Mesenchymal stem cell (in vitro differentiated cells and primary cell): ENCODE data around the gene IFNA1.
A peak's percentile ranks its signal among the peaks of the same experiment; 100 is the strongest.

Source experiments
- DNase-seq: peaks from one replicate; pipeline ENCODE4 v3.0.0-alpha.2; 2013
- H2AFZ ChIP-seq: one replicate; pipeline ENCODE4 v1.6.1; 2013; ENCODE audit warnings: low read depth, mild to moderate bottlenecking, control low read depth, inconsistent platforms, low read length, moderate library complexity
- H2AK5ac ChIP-seq: 2 replicates; pipeline ENCODE4 v1.6.1; 2013; ENCODE audit warnings: low read length, moderate library complexity, mild to moderate bottlenecking, inconsistent platforms; ENCODE audit not compliant: severe bottlenecking
- H2BK120ac ChIP-seq: one replicate; pipeline ENCODE4 v1.6.1; 2013; ENCODE audit warnings: low read depth, mild to moderate bottlenecking, inconsistent platforms, low read length, moderate library complexity
- H2BK12ac ChIP-seq, 2 experiments: one replicate each; pipeline ENCODE4 v1.6.1; 2013; ENCODE audit warnings: inconsistent platforms in 2 of 2, low read length in 2 of 2, mild to moderate bottlenecking in 2 of 2, moderate library complexity in 2 of 2, control low read depth in 1 of 2
- H2BK15ac ChIP-seq: one replicate; pipeline ENCODE4 v1.6.1; 2013; ENCODE audit warnings: mild to moderate bottlenecking, low read depth, inconsistent platforms; ENCODE audit not compliant: poor library complexity, severe bottlenecking
- H2BK5ac ChIP-seq: 2 replicates; pipeline ENCODE4 v1.6.1; 2013; ENCODE audit warnings: low read depth, mild to moderate bottlenecking, low read length, control low read depth, inconsistent platforms; ENCODE audit not compliant: poor library complexity, severe bottlenecking
- H3K14ac ChIP-seq, 2 experiments: one replicate each; pipeline ENCODE4 v1.6.1; 2013; ENCODE audit warnings: inconsistent platforms in 2 of 2, low read length in 2 of 2, control low read depth in 1 of 2, mild to moderate bottlenecking in 1 of 2, moderate library complexity in 1 of 2
- H3K18ac ChIP-seq, 2 experiments: one replicate each; pipeline ENCODE4 v1.6.1; 2013; ENCODE audit warnings: inconsistent platforms in 2 of 2, low read length in 2 of 2, control low read depth in 1 of 2, low read depth in 1 of 2, mild to moderate bottlenecking in 1 of 2
- H3K23ac ChIP-seq, 2 experiments: one replicate each; pipeline ENCODE4 v1.6.1; 2013; ENCODE audit warnings: inconsistent platforms in 2 of 2, low read length in 2 of 2, mild to moderate bottlenecking in 2 of 2, moderate library complexity in 2 of 2, control low read depth in 1 of 2
- H3K27ac ChIP-seq: 2 replicates; pipeline ENCODE4 v1.5.1; 2013; ENCODE audit warnings: mild to moderate bottlenecking, moderate library complexity, low read length, control low read depth, inconsistent platforms; ENCODE audit not compliant: poor library complexity, severe bottlenecking
- H3K27me3 ChIP-seq, 2 experiments: 2 replicates each; pipeline versions ENCODE4 v1.6.1 to v1.7.0; 2013; ENCODE audit warnings: low read length in 2 of 2, mild to moderate bottlenecking in 2 of 2, moderate library complexity in 2 of 2, control low read depth in 1 of 2, inconsistent platforms in 1 of 2; ENCODE audit not compliant: control insufficient read depth in 1 of 2, insufficient read depth in 1 of 2
- H3K36me3 ChIP-seq, 2 experiments: 2 replicates each; pipeline versions ENCODE4 v1.6.1 to v1.7.0; 2013; ENCODE audit warnings: low read length in 2 of 2, control low read depth in 1 of 2, inconsistent platforms in 1 of 2, low read depth in 1 of 2, mild to moderate bottlenecking in 1 of 2; ENCODE audit not compliant: insufficient read depth in 2 of 2, control insufficient read depth in 1 of 2
- H3K4ac ChIP-seq, 2 experiments: one replicate each; pipeline ENCODE4 v1.6.1; 2013; ENCODE audit warnings: inconsistent platforms in 2 of 2, low read length in 2 of 2, mild to moderate bottlenecking in 2 of 2, moderate library complexity in 2 of 2, control low read depth in 1 of 2, low read depth in 1 of 2
- H3K4me1 ChIP-seq: 2 replicates; pipeline ENCODE4 v1.6.1; 2013; ENCODE audit warnings: low read depth, low read length, control low read depth; ENCODE audit not compliant: control insufficient read depth, insufficient read depth
- H3K4me2 ChIP-seq: 2 replicates; pipeline ENCODE4 v1.6.1; 2013; ENCODE audit warnings: low read length, mild to moderate bottlenecking, inconsistent platforms; ENCODE audit not compliant: poor library complexity, severe bottlenecking
- H3K4me3 ChIP-seq, 2 experiments: 2 replicates each; pipeline versions ENCODE4 v1.5.1 to v1.7.0; 2013; ENCODE audit warnings: low read length in 2 of 2, mild to moderate bottlenecking in 2 of 2, control low read depth in 1 of 2, low read depth in 1 of 2; ENCODE audit not compliant: insufficient read depth in 1 of 2
- H3K79me1 ChIP-seq: replicated peaks from 2 replicates; pipeline ENCODE4 v1.6.1; 2013; ENCODE audit warnings: mild to moderate bottlenecking, control low read depth, low read length, inconsistent platforms; ENCODE audit not compliant: poor library complexity, severe bottlenecking
- H3K9ac ChIP-seq: 2 replicates; pipeline ENCODE4 v1.7.0; 2013; ENCODE audit warnings: mild to moderate bottlenecking, low read length, moderate library complexity
- H3K9me3 ChIP-seq: 2 replicates; pipeline ENCODE4 v1.7.0; 2013; ENCODE audit warnings: mild to moderate bottlenecking, low read length; ENCODE audit not compliant: control insufficient read depth
- H4K8ac ChIP-seq: one replicate; pipeline ENCODE4 v1.6.1; 2013; ENCODE audit warnings: inconsistent platforms, mild to moderate bottlenecking, low read length, moderate library complexity
- H4K91ac ChIP-seq: one replicate; pipeline ENCODE4 v1.6.1; 2013; ENCODE audit warnings: mild to moderate bottlenecking, low read length, inconsistent platforms
- WGBS: methylation state at CpG from one replicate; pipeline ENCODE4 v1.1.7; 2013; ENCODE audit warnings: mixed read lengths; 5-methylcytosine and 5-hydroxymethylcytosine counted together

IFNA1 gene

DNA sequence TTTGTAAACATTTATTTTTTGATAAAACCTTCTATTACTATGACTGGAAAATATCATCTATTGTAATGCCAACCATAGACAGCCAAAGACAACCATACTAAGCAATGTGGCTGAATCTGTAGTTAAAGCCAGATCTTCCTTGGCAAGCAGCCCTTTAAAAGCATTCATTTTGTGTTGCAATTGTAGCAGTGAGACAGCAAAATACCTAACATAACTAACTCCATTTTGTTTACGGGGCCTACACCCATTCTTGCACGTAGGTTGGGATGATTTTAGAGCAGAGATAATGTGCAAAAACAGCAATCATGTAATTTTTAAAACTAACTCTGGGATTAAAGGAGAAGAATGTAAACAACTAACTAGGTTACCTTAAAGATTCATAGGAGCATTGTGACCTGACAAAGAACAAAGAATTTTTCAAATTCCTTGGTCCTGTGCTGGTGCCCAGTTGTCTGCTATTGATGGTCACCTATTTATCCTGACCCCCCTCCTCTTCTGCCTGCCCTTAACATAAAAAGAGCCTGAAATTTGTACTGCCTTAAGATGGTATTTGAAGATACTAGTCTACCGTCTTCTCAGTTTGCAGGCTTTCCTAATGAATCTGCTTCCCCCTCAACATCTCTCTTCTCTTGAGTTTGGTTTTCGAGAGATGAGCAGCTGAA lies 10.6 kb downstream of the IFNA1 start:
- no peak overlapping the region for H3K27ac ChIP-seq
- H3K9ac ChIP-seq: no peak overlapping the region
- peaks cover 0 to 27% of the 10 kb centered on the region in 2 experiments for H3K36me3 ChIP-seq
- H3K4ac ChIP-seq: no peak overlapping the region
- no peak overlapping the region for H2BK120ac ChIP-seq
- no peak overlapping the region for H2BK15ac ChIP-seq
- H3K9me3 ChIP-seq: no peaks in the 10 kb centered on the region
- no peak overlapping the region for H4K91ac ChIP-seq
- H2BK12ac ChIP-seq: no peak overlapping the region
- H3K18ac ChIP-seq: no peak overlapping the region
- no peak overlapping the region for H4K8ac ChIP-seq
- no peaks in the 10 kb centered on the region for H3K4me1 ChIP-seq
- H2AFZ ChIP-seq: no peak overlapping the region
- H3K27me3 ChIP-seq: no peaks in the 10 kb centered on the region
- H2AK5ac ChIP-seq: no peak overlapping the region
- no peak overlapping the region for H3K4me3 ChIP-seq
- 100% methylated on average over 1 of the region's 4 CpGs for WGBS
- no peak overlapping the region for H3K4me2 ChIP-seq
- no peak overlapping the region for H2BK5ac ChIP-seq
- no peaks in the 10 kb centered on the region for H3K79me1 ChIP-seq
- H3K14ac ChIP-seq: no peak overlapping the region
- DNase-seq: no peak
- H3K23ac ChIP-seq: no peak overlapping the region

- no peak overlapping the region for H2BK120ac ChIP-seq
- H3K4ac ChIP-seq: no peak overlapping the region
- H3K27me3 ChIP-seq: no peaks in the 10 kb centered on the region
- no peak overlapping the region for H3K27ac ChIP-seq
- no peak for DNase-seq
- H3K4me2 ChIP-seq: no peak overlapping the region
- H3K9me3 ChIP-seq: no peaks in the 10 kb centered on the region
- H3K4me3 ChIP-seq: no peak overlapping the region
- no peak overlapping the region for H3K9ac ChIP-seq
- peaks cover 0 to 36% of the 10 kb centered on the region in 2 experiments for H3K36me3 ChIP-seq
- H3K18ac ChIP-seq: no peak overlapping the region
- H2AK5ac ChIP-seq: no peak overlapping the region
- no peak overlapping the region for H3K23ac ChIP-seq
- no peak overlapping the region for H2BK15ac ChIP-seq
- no peak overlapping the region for H3K14ac ChIP-seq
- no peaks in the 10 kb centered on the region for H3K4me1 ChIP-seq
- no peak overlapping the region for H4K8ac ChIP-seq
- WGBS: 90% methylated on average over 4 of the region's 4 CpGs
- H3K79me1 ChIP-seq: no peaks in the 10 kb centered on the region
- no peak overlapping the region for H2BK12ac ChIP-seq
- H2BK5ac ChIP-seq: no peak overlapping the region
- no peak overlapping the region for H4K91ac ChIP-seq
- H2AFZ ChIP-seq: no peak overlapping the region
Observed at GRCh38 chr9:21452681-21453080, 12.4 kb downstream of the IFNA1 start.

- H2AFZ ChIP-seq: no peak overlapping the region
- DNase-seq: no peak
- H2BK120ac ChIP-seq: no peak overlapping the region
- H3K23ac ChIP-seq: no peak overlapping the region
- H3K4me1 ChIP-seq: no peaks in the 10 kb centered on the region
- H4K91ac ChIP-seq: no peak overlapping the region
- no peaks in the 10 kb centered on the region for H3K79me1 ChIP-seq
- H3K27me3 ChIP-seq: no peaks in the 10 kb centered on the region
- no peaks in the 10 kb centered on the region for H3K9me3 ChIP-seq
- H3K18ac ChIP-seq: no peak overlapping the region
- no peak overlapping the region for H3K14ac ChIP-seq
- no peak overlapping the region for H2AK5ac ChIP-seq
- peak overlapping the region; percentile 41 for H3K9ac ChIP-seq
- no peak overlapping the region for H3K4me3 ChIP-seq
- H2BK5ac ChIP-seq: no peak overlapping the region
- no peak overlapping the region for H4K8ac ChIP-seq
- no peak overlapping the region for H3K4me2 ChIP-seq
- no peak overlapping the region for H3K4ac ChIP-seq
- H3K36me3 ChIP-seq: peaks cover 0 to 36% of the 10 kb centered on the region in 2 experiments
- WGBS: 80% methylated on average over 1 of the region's 2 CpGs
- H3K27ac ChIP-seq: no peak overlapping the region
- H2BK15ac ChIP-seq: no peak overlapping the region
- H2BK12ac ChIP-seq: no peak overlapping the region
Observed at GRCh38 chr9:21454149-21454548, 13.9 kb downstream of the IFNA1 start.

DNA sequence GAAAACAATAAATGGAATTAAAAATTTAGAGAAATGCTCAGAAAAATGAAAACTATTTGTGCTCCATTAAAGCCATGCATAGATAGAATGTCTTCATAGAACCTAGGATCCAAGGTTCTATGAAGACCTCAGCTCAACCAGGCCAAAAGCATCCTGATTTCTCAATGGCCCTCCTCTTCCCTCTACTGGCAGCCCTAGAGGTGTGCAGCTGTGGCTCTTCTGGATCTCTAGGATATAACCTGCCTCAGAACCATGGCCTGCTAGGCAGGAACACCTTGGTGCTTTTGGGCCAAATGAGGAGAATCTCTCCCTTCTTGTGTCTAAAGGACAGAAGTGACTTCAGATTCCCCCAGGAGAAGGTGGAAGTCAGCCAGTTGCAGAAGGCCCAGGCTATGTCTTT lies 15.1 kb downstream of the IFNA1 start:
- H3K4me2 ChIP-seq: no peak overlapping the region
- peaks cover 0 to 35% of the 10 kb centered on the region in 2 experiments for H3K36me3 ChIP-seq
- H2BK15ac ChIP-seq: no peak overlapping the region
- no peak overlapping the region for H2BK5ac ChIP-seq
- H3K4me1 ChIP-seq: no peaks in the 10 kb centered on the region
- no peak overlapping the region for H3K23ac ChIP-seq
- H3K79me1 ChIP-seq: no peaks in the 10 kb centered on the region
- H2BK12ac ChIP-seq: no peak overlapping the region
- no peak overlapping the region for H3K18ac ChIP-seq
- no peaks in the 10 kb centered on the region for H3K9me3 ChIP-seq
- no peak overlapping the region for H4K91ac ChIP-seq
- no peak overlapping the region for H3K9ac ChIP-seq
- peak; percentile 38 for DNase-seq
- H3K4ac ChIP-seq: no peak overlapping the region
- no peak overlapping the region for H3K14ac ChIP-seq
- H3K27me3 ChIP-seq: no peaks in the 10 kb centered on the region
- no peak overlapping the region for H3K27ac ChIP-seq
- no peak overlapping the region for H3K4me3 ChIP-seq
- no peak overlapping the region for H2AK5ac ChIP-seq
- H2AFZ ChIP-seq: no peak overlapping the region
- H4K8ac ChIP-seq: no peak overlapping the region
- no peak overlapping the region for H2BK120ac ChIP-seq
